Fibroblast of lung (primary cell): Measurements from ENCODE around the gene ARGLU1.

Source experiments
- EZH2 ChIP-seq: IDR thresholded peaks from 2 replicates; pipeline ENCODE4 v1.5.1; 2012; ENCODE audit warnings: low read length, control low read depth, mild to moderate bottlenecking; ENCODE audit errors: missing control alignments
- TF ChIP-seq, protein P1 (sequence below), 2 donors: IDR thresholded peaks in 1 of 2; conservative IDR thresholded peaks in 1 of 2; 1 replicate in 1 of 2; 2 replicates in 1 of 2; pipeline ENCODE4 v1.5.1; 2011 to 2012; ENCODE audit warnings: low read length in 2 of 2, control low read depth in 1 of 2, inconsistent platforms in 1 of 2, low read depth in 1 of 2, mild to moderate bottlenecking in 1 of 2

GRCh38 chr13:106498158-106498557 is 69.8 kb downstream of the ARGLU1 start:
- TF ChIP-seq, protein P1, sequence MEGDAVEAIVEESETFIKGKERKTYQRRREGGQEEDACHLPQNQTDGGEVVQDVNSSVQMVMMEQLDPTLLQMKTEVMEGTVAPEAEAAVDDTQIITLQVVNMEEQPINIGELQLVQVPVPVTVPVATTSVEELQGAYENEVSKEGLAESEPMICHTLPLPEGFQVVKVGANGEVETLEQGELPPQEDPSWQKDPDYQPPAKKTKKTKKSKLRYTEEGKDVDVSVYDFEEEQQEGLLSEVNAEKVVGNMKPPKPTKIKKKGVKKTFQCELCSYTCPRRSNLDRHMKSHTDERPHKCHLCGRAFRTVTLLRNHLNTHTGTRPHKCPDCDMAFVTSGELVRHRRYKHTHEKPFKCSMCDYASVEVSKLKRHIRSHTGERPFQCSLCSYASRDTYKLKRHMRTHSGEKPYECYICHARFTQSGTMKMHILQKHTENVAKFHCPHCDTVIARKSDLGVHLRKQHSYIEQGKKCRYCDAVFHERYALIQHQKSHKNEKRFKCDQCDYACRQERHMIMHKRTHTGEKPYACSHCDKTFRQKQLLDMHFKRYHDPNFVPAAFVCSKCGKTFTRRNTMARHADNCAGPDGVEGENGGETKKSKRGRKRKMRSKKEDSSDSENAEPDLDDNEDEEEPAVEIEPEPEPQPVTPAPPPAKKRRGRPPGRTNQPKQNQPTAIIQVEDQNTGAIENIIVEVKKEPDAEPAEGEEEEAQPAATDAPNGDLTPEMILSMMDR (conservative IDR thresholded peaks at IDR 0.05 in 1 of 2, IDR thresholded peaks at IDR 0.05 in 1 of 2; ENCODE audit: low read depth in 1 of 2, low read length in 2 of 2): no peak
- TF ChIP-seq EZH2: no peak
